ENCODE results near the gene CASQ1.

The CASQ1 gene

GRCh38 chr1:160227034-160227433 is 36.7 kb downstream of the CASQ1 start:
- no peak overlapping the region for H3K4me3 ChIP-seq (ENCODE audit: low read length in 2 of 2)
- H3K36me3 ChIP-seq (ENCODE audit: control insufficient read depth in 2 of 2, insufficient read depth in 2 of 2, low read length in 2 of 2): peaks cover 70 to 75% of the 10 kb centered on the region in 2 donors
- no peaks in the 10 kb centered on the region for H3K27me3 ChIP-seq (ENCODE audit: control insufficient read depth in 1 of 2, insufficient read depth in 2 of 2, low read length in 2 of 2)
- H3K4me1 ChIP-seq (ENCODE audit: control insufficient read depth, insufficient read depth, low read length): no peaks in the 10 kb centered on the region
- H3K9me3 ChIP-seq (ENCODE audit: control insufficient read depth in 2 of 2, low read length in 2 of 2): no peaks in the 10 kb centered on the region
- no peak overlapping the region for H3K9ac ChIP-seq (ENCODE audit: low read length in 2 of 2)
- H3K27ac ChIP-seq (ENCODE audit: low read length): no peak overlapping the region

GRCh38 chr1:160227561-160227960 is 37.2 kb downstream of the CASQ1 start:
- H3K27me3 ChIP-seq (ENCODE audit: control insufficient read depth in 1 of 2, insufficient read depth in 2 of 2, low read length in 2 of 2): no peaks in the 10 kb centered on the region
- H3K9ac ChIP-seq (ENCODE audit: low read length in 2 of 2): no peak overlapping the region
- no peaks in the 10 kb centered on the region for H3K4me1 ChIP-seq (ENCODE audit: control insufficient read depth, insufficient read depth, low read length)
- no peaks in the 10 kb centered on the region for H3K9me3 ChIP-seq (ENCODE audit: control insufficient read depth in 2 of 2, low read length in 2 of 2)
- no peak overlapping the region for H3K4me3 ChIP-seq (ENCODE audit: low read length in 2 of 2)
- H3K36me3 ChIP-seq (ENCODE audit: control insufficient read depth in 2 of 2, insufficient read depth in 2 of 2, low read length in 2 of 2): peaks cover 65 to 71% of the 10 kb centered on the region in 2 donors
- H3K27ac ChIP-seq (ENCODE audit: low read length): no peak overlapping the region

DNA sequence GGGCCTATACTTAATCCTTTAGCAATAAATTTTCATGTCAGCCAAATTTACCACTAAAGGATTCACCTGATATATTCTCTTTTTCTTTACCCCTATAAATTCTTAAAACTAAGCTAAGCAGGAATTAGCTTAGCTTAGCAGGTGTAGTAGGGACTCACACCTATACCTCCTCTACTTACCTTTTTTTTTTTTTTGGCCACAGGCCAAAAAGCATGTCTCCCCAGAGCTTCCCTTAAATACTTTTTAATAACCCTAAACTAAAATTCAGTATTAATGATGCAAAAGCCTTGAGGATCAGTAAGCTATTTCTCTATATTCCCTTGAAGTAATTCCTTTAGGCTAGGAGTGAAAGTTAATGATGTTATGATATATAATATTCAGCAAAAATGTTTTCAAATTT is 38.1 kb downstream of the CASQ1 start:
- H3K4me3 ChIP-seq (ENCODE audit: low read length in 2 of 2): no peak overlapping the region
- peaks cover 58 to 64% of the 10 kb centered on the region in 2 donors for H3K36me3 ChIP-seq (ENCODE audit: control insufficient read depth in 2 of 2, insufficient read depth in 2 of 2, low read length in 2 of 2)
- H3K27ac ChIP-seq (ENCODE audit: low read length): no peak overlapping the region
- H3K27me3 ChIP-seq (ENCODE audit: control insufficient read depth in 1 of 2, insufficient read depth in 2 of 2, low read length in 2 of 2): no peaks in the 10 kb centered on the region
- no peaks in the 10 kb centered on the region for H3K4me1 ChIP-seq (ENCODE audit: control insufficient read depth, insufficient read depth, low read length)
- H3K9ac ChIP-seq (ENCODE audit: low read length in 2 of 2): no peak overlapping the region
- H3K9me3 ChIP-seq (ENCODE audit: control insufficient read depth in 2 of 2, low read length in 2 of 2): no peaks in the 10 kb centered on the region

DNA sequence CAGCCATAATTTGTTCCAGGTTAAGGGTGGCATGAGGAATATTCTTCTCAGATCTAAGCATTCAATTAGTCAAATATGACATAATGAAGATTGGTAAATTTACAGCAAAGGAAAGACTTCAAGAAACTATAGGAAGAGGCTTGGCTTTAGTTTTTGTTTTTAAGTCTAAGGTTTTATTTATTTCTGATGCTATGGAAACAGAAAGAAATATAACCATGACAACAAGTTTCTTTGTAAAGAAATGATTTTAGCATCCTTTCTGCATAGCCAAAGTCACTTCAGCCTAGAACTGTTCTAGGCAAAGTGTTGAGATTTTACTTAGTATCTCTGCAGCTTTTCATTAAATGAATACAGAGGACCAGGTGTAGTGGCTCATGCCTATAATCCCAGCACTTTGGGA is 42.5 kb downstream of the CASQ1 start:
- Histone ChIP-seq H3K27ac (ENCODE audit: low read length) (no peak overlapping the region), H3K9me3 (ENCODE audit: control insufficient read depth in 2 of 2, low read length in 2 of 2) (no peaks in the 10 kb centered on the region), H3K27me3 (ENCODE audit: control insufficient read depth in 1 of 2, insufficient read depth in 2 of 2, low read length in 2 of 2) (no peaks in the 10 kb centered on the region), H3K36me3 (ENCODE audit: control insufficient read depth in 2 of 2, insufficient read depth in 2 of 2, low read length in 2 of 2) (peaks cover 46 to 47% of the 10 kb centered on the region in 2 donors), H3K4me3 (ENCODE audit: low read length in 2 of 2) (no peak overlapping the region), H3K4me1 (ENCODE audit: control insufficient read depth, insufficient read depth, low read length) (no peaks in the 10 kb centered on the region), H3K9ac (ENCODE audit: low read length in 2 of 2) (no peak overlapping the region)

DNA sequence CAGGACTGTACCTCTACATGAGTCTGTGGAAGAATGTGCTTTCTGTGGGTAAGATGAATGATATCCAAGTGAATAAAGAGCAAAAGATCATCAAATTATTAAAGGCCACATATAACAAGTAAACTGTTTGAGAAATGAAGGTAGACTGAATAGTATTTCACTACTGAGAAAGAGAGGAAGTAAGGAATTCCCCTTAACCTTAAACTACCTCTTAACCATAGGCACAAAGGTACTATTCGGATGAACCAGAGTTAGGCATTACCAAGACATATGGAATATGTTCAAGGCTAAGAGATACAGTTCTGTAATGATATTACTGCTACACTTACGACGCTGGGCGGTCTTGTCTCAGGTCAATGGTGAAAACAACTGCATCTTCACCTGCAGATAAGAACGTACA is 46.4 kb downstream of the CASQ1 start:
- peaks cover 44 to 52% of the 10 kb centered on the region in 2 donors for H3K36me3 ChIP-seq (ENCODE audit: control insufficient read depth in 2 of 2, insufficient read depth in 2 of 2, low read length in 2 of 2)
- no peak overlapping the region for H3K9ac ChIP-seq (ENCODE audit: low read length in 2 of 2)
- no peak overlapping the region for H3K4me3 ChIP-seq (ENCODE audit: low read length in 2 of 2)
- H3K9me3 ChIP-seq (ENCODE audit: control insufficient read depth in 2 of 2, low read length in 2 of 2): no peaks in the 10 kb centered on the region
- no peaks in the 10 kb centered on the region for H3K27me3 ChIP-seq (ENCODE audit: control insufficient read depth in 1 of 2, insufficient read depth in 2 of 2, low read length in 2 of 2)
- no peak overlapping the region for H3K27ac ChIP-seq (ENCODE audit: low read length)
- no peaks in the 10 kb centered on the region for H3K4me1 ChIP-seq (ENCODE audit: control insufficient read depth, insufficient read depth, low read length)

- H3K9ac ChIP-seq (ENCODE audit: low read length in 2 of 2): no peak overlapping the region
- H3K4me3 ChIP-seq (ENCODE audit: low read length in 2 of 2): no peak overlapping the region
- H3K27me3 ChIP-seq (ENCODE audit: control insufficient read depth in 1 of 2, insufficient read depth in 2 of 2, low read length in 2 of 2): no peaks in the 10 kb centered on the region
- no peaks in the 10 kb centered on the region for H3K4me1 ChIP-seq (ENCODE audit: control insufficient read depth, insufficient read depth, low read length)
- no peak overlapping the region for H3K27ac ChIP-seq (ENCODE audit: low read length)
- H3K9me3 ChIP-seq (ENCODE audit: control insufficient read depth in 2 of 2, low read length in 2 of 2): no peaks in the 10 kb centered on the region
- H3K36me3 ChIP-seq (ENCODE audit: control insufficient read depth in 2 of 2, insufficient read depth in 2 of 2, low read length in 2 of 2): peaks cover 40 to 52% of the 10 kb centered on the region in 2 donors
These were observed 47.2 kb downstream of the CASQ1 start for GRCh38 chr1:160237558-160237957.

GRCh38 chr1:160238408-160238807 is 48.0 kb downstream of the CASQ1 start:
- H3K27ac ChIP-seq (ENCODE audit: low read length): no peak overlapping the region
- H3K36me3 ChIP-seq (ENCODE audit: control insufficient read depth in 2 of 2, insufficient read depth in 2 of 2, low read length in 2 of 2): peaks cover 40 to 56% of the 10 kb centered on the region in 2 donors
- no peak overlapping the region for H3K4me3 ChIP-seq (ENCODE audit: low read length in 2 of 2)
- H3K27me3 ChIP-seq (ENCODE audit: control insufficient read depth in 1 of 2, insufficient read depth in 2 of 2, low read length in 2 of 2): no peaks in the 10 kb centered on the region
- no peaks in the 10 kb centered on the region for H3K9me3 ChIP-seq (ENCODE audit: control insufficient read depth in 2 of 2, low read length in 2 of 2)
- no peaks in the 10 kb centered on the region for H3K4me1 ChIP-seq (ENCODE audit: control insufficient read depth, insufficient read depth, low read length)
- no peak overlapping the region for H3K9ac ChIP-seq (ENCODE audit: low read length in 2 of 2)

- H3K36me3 ChIP-seq (ENCODE audit: control insufficient read depth in 2 of 2, insufficient read depth in 2 of 2, low read length in 2 of 2): peaks cover 43 to 55% of the 10 kb centered on the region in 2 donors
- H3K27ac ChIP-seq (ENCODE audit: low read length): no peak overlapping the region
These were observed 49.4 kb downstream of the CASQ1 start for GRCh38 chr1:160239582-160240299.

GRCh38 chr1:160243767-160244166 is 53.4 kb downstream of the CASQ1 start:
- no peaks in the 10 kb centered on the region for H3K4me1 ChIP-seq (ENCODE audit: control insufficient read depth, insufficient read depth, low read length)
- H3K36me3 ChIP-seq (ENCODE audit: control insufficient read depth in 2 of 2, insufficient read depth in 2 of 2, low read length in 2 of 2): peaks cover 20 to 26% of the 10 kb centered on the region in 2 donors
- H3K9ac ChIP-seq (ENCODE audit: low read length in 2 of 2): no peak overlapping the region
- H3K27me3 ChIP-seq (ENCODE audit: control insufficient read depth in 1 of 2, insufficient read depth in 2 of 2, low read length in 2 of 2): no peaks in the 10 kb centered on the region
- H3K9me3 ChIP-seq (ENCODE audit: control insufficient read depth in 2 of 2, low read length in 2 of 2): no peaks in the 10 kb centered on the region
- H3K27ac ChIP-seq (ENCODE audit: low read length): no peak overlapping the region
- no peak overlapping the region for H3K4me3 ChIP-seq (ENCODE audit: low read length in 2 of 2)

More at GRCh38 chr1:160239582-160240299, 49.4 kb downstream of the CASQ1 start:
- no peaks in the 10 kb centered on the region for H3K4me1 ChIP-seq (ENCODE audit: control insufficient read depth, insufficient read depth, low read length)
- no peaks in the 10 kb centered on the region for H3K9me3 ChIP-seq (ENCODE audit: control insufficient read depth in 2 of 2, low read length in 2 of 2)
- H3K27me3 ChIP-seq (ENCODE audit: control insufficient read depth in 1 of 2, insufficient read depth in 2 of 2, low read length in 2 of 2): no peaks in the 10 kb centered on the region
- no peak overlapping the region for H3K9ac ChIP-seq (ENCODE audit: low read length in 2 of 2)
- no peak overlapping the region for H3K4me3 ChIP-seq (ENCODE audit: low read length in 2 of 2)

- H3K9ac ChIP-seq (ENCODE audit: low read length in 2 of 2): no peak overlapping the region
- H3K27me3 ChIP-seq (ENCODE audit: control insufficient read depth in 1 of 2, insufficient read depth in 2 of 2, low read length in 2 of 2): no peaks in the 10 kb centered on the region
- no peak overlapping the region for H3K4me3 ChIP-seq (ENCODE audit: low read length in 2 of 2)
- H3K36me3 ChIP-seq (ENCODE audit: control insufficient read depth in 2 of 2, insufficient read depth in 2 of 2, low read length in 2 of 2): peaks cover 17 to 23% of the 10 kb centered on the region in 2 donors
- H3K4me1 ChIP-seq (ENCODE audit: control insufficient read depth, insufficient read depth, low read length): no peaks in the 10 kb centered on the region
- H3K27ac ChIP-seq (ENCODE audit: low read length): no peak overlapping the region
- H3K9me3 ChIP-seq (ENCODE audit: control insufficient read depth in 2 of 2, low read length in 2 of 2): no peaks in the 10 kb centered on the region
These were observed 53.8 kb downstream of the CASQ1 start for GRCh38 chr1:160244209-160244608.

- no peaks in the 10 kb centered on the region for H3K27me3 ChIP-seq (ENCODE audit: control insufficient read depth in 1 of 2, insufficient read depth in 2 of 2, low read length in 2 of 2)
- no peak overlapping the region for H3K27ac ChIP-seq (ENCODE audit: low read length)
- H3K9me3 ChIP-seq (ENCODE audit: control insufficient read depth in 2 of 2, low read length in 2 of 2): no peaks in the 10 kb centered on the region
- no peak overlapping the region for H3K4me3 ChIP-seq (ENCODE audit: low read length in 2 of 2)
- peaks cover under 1% of the 10 kb centered on the region for H3K4me1 ChIP-seq (ENCODE audit: control insufficient read depth, insufficient read depth, low read length)
- peaks cover 6 to 11% of the 10 kb centered on the region in 2 donors for H3K36me3 ChIP-seq (ENCODE audit: control insufficient read depth in 2 of 2, insufficient read depth in 2 of 2, low read length in 2 of 2)
- H3K9ac ChIP-seq (ENCODE audit: low read length in 2 of 2): no peak overlapping the region
These were observed 55.1 kb downstream of the CASQ1 start for GRCh38 chr1:160245434-160245833.

Data from stomach smooth muscle (tissue), 2 donors.